Heart left ventricle (tissue), 16 donors: ENCODE data around the gene HOXB4. TPM values are rescaled to one million over a fixed set of nuclear protein-coding genes. Genes with fewer than 3 reads are reported as not detected.

Source experiments
- ATAC-seq, 4 donors: fragments of 200-7000 bp; cut with Tn5 transposase; one replicate each; pipeline ENCODE4 v1.9.1; 2020 to 2022; ENCODE audit warnings: moderate library complexity in 4 of 4, mild to moderate bottlenecking in 3 of 4, moderate number of reproducible peaks in 1 of 4
- DNase-seq, 5 donors: peaks; one replicate each; pipeline ENCODE4 v3.0.0-alpha.2; 2020
- H3K27ac ChIP-seq, 12 donors: fragments of 200-600 bp; sonication (generic) in 4 of 12; one replicate each; pipeline versions ENCODE4 v1.5.0 to v1.8.0; 2016 to 2022; ENCODE audit warnings: mild to moderate bottlenecking in 2 of 12
- H3K27me3 ChIP-seq, 9 donors: fragments of 200-600 bp; sonication (generic) in 2 of 9; one replicate each; pipeline versions ENCODE4 v1.5.1 to v1.8.0; 2016 to 2022; ENCODE audit warnings: mild to moderate bottlenecking in 3 of 9
- H3K36me3 ChIP-seq, 9 donors: fragments of 200-600 bp; sonication (generic) in 2 of 9; one replicate each; pipeline versions ENCODE4 v1.5.0 to v1.8.0; 2018 to 2022; ENCODE audit warnings: mild to moderate bottlenecking in 2 of 9
- H3K4me1 ChIP-seq, 12 donors: fragments of 200-600 bp; sonication (generic) in 4 of 12; one replicate each; pipeline versions ENCODE4 v1.5.0 to v1.8.0; 2016 to 2022; ENCODE audit warnings: mild to moderate bottlenecking in 3 of 12
- H3K4me3 ChIP-seq, 12 donors: fragments of 200-600 bp; sonication (generic) in 4 of 12; one replicate each; pipeline versions ENCODE4 v1.5.0 to v1.8.0; 2017 to 2022; ENCODE audit warnings: mild to moderate bottlenecking in 9 of 12, moderate library complexity in 4 of 12
- H3K9me3 ChIP-seq, 12 donors: fragments of 200-600 bp; sonication (generic) in 4 of 12; one replicate each; pipeline versions ENCODE4 v1.5.0 to v1.8.0; 2016 to 2022; ENCODE audit warnings: mild to moderate bottlenecking in 1 of 12
- POLR2A ChIP-seq, 2 donors: fragments of 450-650 bp; IDR thresholded peaks; one replicate each; pipeline ENCODE4 v1.6.1; 2017; ENCODE audit warnings: antibody characterized with exemption in 2 of 2, mild to moderate bottlenecking in 2 of 2, moderate library complexity in 2 of 2
- WGBS, 4 donors: extraction: QIAGEN DNeasy Blood & Tissue Kit in 2 of 4; methylation state at CpG; one replicate each; pipeline versions ENCODE4 v1.1.5 to v1.1.7; 2013 to 2018; 5-methylcytosine and 5-hydroxymethylcytosine counted together
- intact Hi-C, 10 donors: fragments of 100-400 bp; cut with DNase I; formaldehyde crosslinking; loops; one replicate each; pipeline versions ENCODE4 v1.11.1 to v1.14.2; 2022
- polyA plus RNA-seq, 2 donors: library from polyadenylated mRNA; stranded (reverse); fragments of 200-250 nt; gene quantifications; one replicate each; pipeline ENCODE4 v1.2.3, GENCODE V29; 2013
- total RNA-seq, 9 donors: library from RNA; depleted of rRNA in 2 of 9; stranded (reverse); fragments of >200 nt in 2 of 9; fragmentation: NEBNext Ultra II Directional in 3 of 9; extraction: Animal tissue kit (Norgen Biotek cat#: 25700) in 3 of 9; gene quantifications; one replicate each; pipeline versions ENCODE4 v1.1.0 to v1.2.4, GENCODE V29; 2016 to 2023
- TF ChIP-seq, protein P1 (sequence below), 12 donors: fragments of 200-600 bp; sonication (generic) in 4 of 12; IDR thresholded peaks; one replicate each; pipeline versions ENCODE4 v1.5.0 to v1.8.0; 2018 to 2022; ENCODE audit warnings: antibody characterized with exemption in 12 of 12, mild to moderate bottlenecking in 5 of 12
- donor health status: ischemic (EF 13 %, LVEDD 7.1; RV severe dilation, severe dysfunction).
- donor health status: healthy with polysubstance abuse.
- donor health status: DM: no; HTN: yes; CAD: no.
- donor health status: DM: no; HTN: no; CAD: no.
- donor health status: ischemic (EF 25% LVEDD 6.9; RV normal size, moderate dysfunction).
- donor health status: ischemic (EF 25% LVEDD 5.7; RV mildly dilated, moderate dysfunction).
- donor health status: healthy.
- donor health status: DM: yes; HTN: yes; CAD: no.
- donor health status: ischemic (EF 35%, LVEDD 5.7; RV mildly dilated, moderate dysfunction).
- donor health status: nonischemic (EF 11% LVEDD 7.7; RV severe dilation, severe dysfunction).
- donor health status: DM: yes; HTN: yes; CAD: no.
- donor health status: PGD.
- donor health status: ischemic (EF 29% LVEDD 5.4; RV normal size, mild dysfunction).
- donor health status: nonischemic (EF 23%, LVEDD 6.1; RV moderate dilation, normal function).

HOXB4 gene
- total and polyA plus RNA-seq, 11 donors, result 0.27 to 2.8 (median 0.59) TPM; not detected in 1

DNA sequence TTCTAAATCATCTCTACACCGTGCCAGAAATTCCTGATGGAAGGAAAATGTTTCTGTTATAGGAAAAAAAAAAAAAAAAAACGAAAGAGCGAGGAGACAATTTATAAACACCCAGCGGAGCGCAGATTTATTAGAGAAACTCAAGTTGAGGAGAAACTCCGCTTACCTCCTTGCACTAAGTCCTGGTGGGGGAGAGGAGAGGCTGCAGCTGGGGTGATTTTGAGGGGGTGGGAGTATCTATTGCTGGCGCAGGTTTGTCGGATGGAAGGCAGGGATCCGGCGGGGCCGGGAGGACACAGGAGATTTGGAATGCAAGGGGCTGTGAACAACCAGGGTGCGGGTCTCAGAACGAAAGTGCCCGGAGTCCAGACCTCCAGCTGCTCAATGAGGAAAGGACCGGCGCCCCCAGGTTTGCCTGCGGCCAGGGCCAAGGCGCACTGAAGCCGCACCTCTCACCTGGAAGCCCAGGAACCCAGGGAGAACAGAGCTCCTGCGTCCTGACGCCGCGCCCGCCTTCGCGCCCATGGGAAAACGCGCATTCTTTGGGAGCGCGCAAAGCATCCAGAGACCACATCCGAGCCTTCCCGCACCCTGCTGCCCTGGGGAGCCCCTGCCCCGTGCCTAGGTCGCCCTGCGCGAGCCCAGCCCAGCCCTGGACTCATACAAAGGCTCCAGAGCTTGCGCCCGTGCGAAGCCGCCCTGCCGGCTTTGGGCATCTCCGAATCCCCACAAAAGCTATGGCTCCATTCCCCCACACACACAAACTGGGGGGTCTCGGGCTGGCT, 39.5 kb upstream of the HOXB4 start:
- WGBS, 4 donors, result 6 to 8% (median 7%) methylated on average over 32 to 43 of the region's 43 CpGs
- H3K4me1 ChIP-seq, result peaks cover 0 to 29% (median 4%) of the 10 kb centered on the region in 12 donors
- intact Hi-C loops, result loop anchor here (1.0 to 10.0 kb wide), 12 partner anchors 280 to 593 kb away; no protein-coding TSS in a partner anchor
- TF ChIP-seq, protein P1, sequence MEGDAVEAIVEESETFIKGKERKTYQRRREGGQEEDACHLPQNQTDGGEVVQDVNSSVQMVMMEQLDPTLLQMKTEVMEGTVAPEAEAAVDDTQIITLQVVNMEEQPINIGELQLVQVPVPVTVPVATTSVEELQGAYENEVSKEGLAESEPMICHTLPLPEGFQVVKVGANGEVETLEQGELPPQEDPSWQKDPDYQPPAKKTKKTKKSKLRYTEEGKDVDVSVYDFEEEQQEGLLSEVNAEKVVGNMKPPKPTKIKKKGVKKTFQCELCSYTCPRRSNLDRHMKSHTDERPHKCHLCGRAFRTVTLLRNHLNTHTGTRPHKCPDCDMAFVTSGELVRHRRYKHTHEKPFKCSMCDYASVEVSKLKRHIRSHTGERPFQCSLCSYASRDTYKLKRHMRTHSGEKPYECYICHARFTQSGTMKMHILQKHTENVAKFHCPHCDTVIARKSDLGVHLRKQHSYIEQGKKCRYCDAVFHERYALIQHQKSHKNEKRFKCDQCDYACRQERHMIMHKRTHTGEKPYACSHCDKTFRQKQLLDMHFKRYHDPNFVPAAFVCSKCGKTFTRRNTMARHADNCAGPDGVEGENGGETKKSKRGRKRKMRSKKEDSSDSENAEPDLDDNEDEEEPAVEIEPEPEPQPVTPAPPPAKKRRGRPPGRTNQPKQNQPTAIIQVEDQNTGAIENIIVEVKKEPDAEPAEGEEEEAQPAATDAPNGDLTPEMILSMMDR (IDR thresholded peaks at IDR 0.05), result no peak
- no peak for TF ChIP-seq POLR2A (IDR thresholded peaks at IDR 0.05)
- ATAC-seq (no peak), DNase-seq (no peak)
- H3K36me3 ChIP-seq, result no peaks in the 10 kb centered on the region
- H3K27me3 ChIP-seq, result peaks cover 88 to 100% (median 96%) of the 10 kb centered on the region in 9 donors
- no peaks in the 10 kb centered on the region for H3K9me3 ChIP-seq
- H3K27ac ChIP-seq, result no peak overlapping the region
- no peak overlapping the region for H3K4me3 ChIP-seq

DNA sequence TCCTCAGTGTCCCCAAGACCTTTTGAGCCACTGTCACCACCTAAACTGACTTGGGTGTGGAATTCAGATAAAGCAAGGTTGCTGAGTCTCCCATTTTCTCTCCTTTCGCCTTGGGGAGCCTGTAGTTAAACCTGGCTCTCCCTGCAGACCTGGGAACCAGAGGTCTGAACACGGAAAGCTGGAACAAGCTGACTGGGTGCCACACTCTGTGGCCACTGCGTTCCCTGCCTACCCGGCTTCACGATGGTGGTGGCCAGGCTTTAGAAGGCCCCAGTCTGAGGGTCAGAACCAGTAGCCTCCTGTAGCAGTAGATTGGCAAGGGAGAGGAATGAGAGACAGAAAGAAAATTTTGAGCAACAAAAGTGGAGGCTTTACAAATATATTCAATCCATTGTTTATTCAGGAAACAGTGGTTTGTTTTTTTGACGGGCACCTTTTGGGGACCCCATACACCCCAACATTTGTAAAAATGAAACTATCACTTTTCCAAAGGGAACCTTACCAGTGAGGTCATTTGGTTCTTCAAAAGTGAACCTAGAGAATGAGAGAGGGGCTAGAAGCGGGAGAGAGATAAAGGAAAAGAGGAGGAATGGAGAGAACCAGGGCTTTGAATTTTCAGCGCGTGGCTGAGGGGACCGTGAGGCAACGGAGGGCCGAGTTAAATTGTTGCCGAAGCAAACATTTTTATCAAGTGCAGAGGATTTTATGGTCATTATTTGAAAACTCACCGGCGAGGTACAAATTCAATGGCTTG, 38.7 kb upstream of the HOXB4 start:
- DNase-seq (no peak), ATAC-seq (no peak)
- Histone ChIP-seq H3K9me3 (no peaks in the 10 kb centered on the region), H3K4me3 (no peak overlapping the region), H3K36me3 (no peaks in the 10 kb centered on the region), H3K27me3 (peaks cover 89 to 100% (median 96%) of the 10 kb centered on the region in 9 donors), H3K27ac (no peak overlapping the region), H3K4me1 (peaks cover 0 to 37% (median 9%) of the 10 kb centered on the region in 12 donors)
- WGBS, 4 donors, result 8 to 17% (median 13%) methylated on average over 14 to 15 of the region's 15 CpGs
- TF ChIP-seq POLR2A (IDR thresholded peaks at IDR 0.05), result no peak
- TF ChIP-seq, protein P1 (IDR thresholded peaks at IDR 0.05), result no peak
- intact Hi-C loops, result loop anchor here (5.0 to 10.0 kb wide), 9 partner anchors 280 to 592 kb away; no protein-coding TSS in a partner anchor

DNA sequence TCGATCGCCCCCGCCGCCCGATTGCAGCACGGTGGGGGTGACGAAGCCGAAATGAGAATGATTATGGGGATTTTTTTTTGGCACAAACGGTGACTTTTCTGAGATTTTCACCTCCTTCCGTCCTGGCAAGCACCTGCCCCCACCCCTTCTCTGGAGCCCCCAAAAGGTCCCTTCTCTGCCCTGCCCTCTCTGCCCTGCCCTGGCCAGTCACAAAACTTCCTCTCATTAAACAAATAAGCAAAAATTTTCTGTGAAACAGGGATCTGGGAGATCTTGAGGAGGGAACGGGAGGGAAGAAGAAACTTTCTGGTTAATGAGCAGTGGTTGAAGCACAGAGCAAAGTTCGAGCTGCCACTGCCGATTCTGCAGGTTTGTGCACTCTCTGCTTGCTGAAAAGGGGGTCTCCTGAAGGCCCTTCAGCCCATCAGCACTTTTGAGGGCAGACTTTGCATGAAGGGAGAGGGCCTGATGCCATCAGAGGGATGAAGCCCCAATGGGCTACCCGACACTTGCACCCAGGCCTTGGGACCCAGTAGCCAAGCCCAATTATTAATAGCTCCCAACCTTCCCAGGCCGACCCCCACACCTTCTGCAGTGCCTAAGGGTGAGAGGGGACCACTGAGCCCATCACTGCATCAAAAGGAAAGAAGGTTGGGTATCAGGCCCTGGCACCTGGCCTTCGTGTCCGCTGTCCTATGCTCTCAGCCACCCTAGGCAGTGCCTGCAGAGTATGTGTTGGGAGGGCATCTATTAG, 38.0 kb upstream of the HOXB4 start:
- TF ChIP-seq, protein P1 (IDR thresholded peaks at IDR 0.05), result no peak
- no peak overlapping the region for H3K27ac ChIP-seq
- no peaks in the 10 kb centered on the region for H3K36me3 ChIP-seq
- DNase-seq (no peak), ATAC-seq (no peak)
- WGBS, 4 donors, result 11 to 14% (median 13%) methylated on average over 17 of the region's 17 CpGs
- no peak overlapping the region for H3K4me3 ChIP-seq
- intact Hi-C loops, result loop anchor here (5.0 to 10.0 kb wide), 9 partner anchors 279 to 591 kb away; no protein-coding TSS in a partner anchor
- peaks cover 89 to 100% (median 96%) of the 10 kb centered on the region in 9 donors for H3K27me3 ChIP-seq
- peaks cover 0 to 44% (median 12%) of the 10 kb centered on the region in 12 donors for H3K4me1 ChIP-seq
- no peaks in the 10 kb centered on the region for H3K9me3 ChIP-seq
